SU-DHL-6 (cell line): ENCODE results near the gene PPT1.

Experiments
- H2AFZ ChIP-seq: fragments of 200-600 bp; sonication (generic); 2 replicates; pipeline ENCODE4 v1.6.1; 2014; ENCODE audit warnings: low read depth, mild to moderate bottlenecking, moderate library complexity, mixed read lengths, antibody characterized with exemption, low read length; ENCODE audit not compliant: severe bottlenecking
- H3F3A ChIP-seq: fragments of 200-600 bp; shearing (Covaris generic); 2 replicates; pipeline ENCODE4 v1.6.0; 2016; ENCODE audit warnings: antibody characterized with exemption, mild to moderate bottlenecking; ENCODE audit not compliant: insufficient read depth
- H3K27ac ChIP-seq: fragments of 200-600 bp; sonication (generic); 2 replicates; pipeline ENCODE4 v1.5.1; 2016; ENCODE audit warnings: low read depth, mild to moderate bottlenecking, low read length, moderate library complexity, mixed read lengths
- H3K27me3 ChIP-seq: fragments of 200-600 bp; sonication (generic), shearing (Covaris generic); 2 replicates; pipeline ENCODE4 v1.6.0; 2014; ENCODE audit warnings: mild to moderate bottlenecking, low read length
- H3K36me3 ChIP-seq: fragments of 200-600 bp; sonication (generic); 2 replicates; pipeline ENCODE4 v1.6.1; 2014; ENCODE audit warnings: mild to moderate bottlenecking, low read length, mixed read lengths
- H3K4me2 ChIP-seq: fragments of 300-600, 200-600 bp; shearing (Covaris generic), sonication (generic); 2 replicates; pipeline ENCODE4 v1.6.0; 2014; ENCODE audit warnings: low read length, low read depth, mild to moderate bottlenecking; ENCODE audit not compliant: poor library complexity, severe bottlenecking
- H3K4me3 ChIP-seq: fragments of 200-600 bp; sonication (generic); 2 replicates; pipeline ENCODE4 v1.5.1; 2014; ENCODE audit warnings: antibody characterized with exemption, low read length, mild to moderate bottlenecking, mixed read lengths; ENCODE audit not compliant: insufficient read depth, poor library complexity, severe bottlenecking
- H3K79me2 ChIP-seq: fragments of 200-600 bp; sonication (generic); 2 replicates; pipeline ENCODE4 v1.6.1; 2014; ENCODE audit warnings: mild to moderate bottlenecking, low read length, moderate library complexity; ENCODE audit not compliant: insufficient read depth
- H3K9ac ChIP-seq: fragments of 200-600 bp; sonication (generic); 2 replicates; pipeline ENCODE4 v1.7.0; 2014; ENCODE audit warnings: mild to moderate bottlenecking, low read length
- H3K9me2 ChIP-seq: fragments of 200-600 bp; sonication (generic); replicated peaks from 2 replicates; pipeline ENCODE4 v1.6.1; 2014; ENCODE audit warnings: low read length; ENCODE audit not compliant: insufficient read depth
- H3K9me3 ChIP-seq: fragments of 200-600 bp; sonication (generic); 2 replicates; pipeline ENCODE4 v1.6.1; 2014; ENCODE audit warnings: low read length, mixed read lengths; ENCODE audit not compliant: insufficient read depth
- H4K20me1 ChIP-seq: fragments of 200-600 bp; sonication (generic); 2 replicates; pipeline ENCODE4 v1.6.1; 2014; ENCODE audit warnings: low read depth, mild to moderate bottlenecking, antibody characterized with exemption, low read length, moderate library complexity, mixed read lengths
- EZH2phosphoT487 ChIP-seq: fragments of 200-600 bp; sonication (generic), shearing (Covaris generic); conservative IDR thresholded peaks from 2 replicates; pipeline ENCODE4 v1.6.1; 2018; ENCODE audit warnings: mild to moderate bottlenecking, antibody characterized with exemption, low read length, moderate library complexity, mixed read lengths
- TF ChIP-seq, protein P1 (sequence below): fragments of 200-600 bp; sonication (generic); IDR thresholded peaks from one replicate; pipeline ENCODE4 v1.5.1; 2017; ENCODE audit warnings: antibody characterized with exemption, mild to moderate bottlenecking, low read length, moderate library complexity; ENCODE audit not compliant: insufficient read depth, poor library complexity, severe bottlenecking

PPT1 gene

DNA sequence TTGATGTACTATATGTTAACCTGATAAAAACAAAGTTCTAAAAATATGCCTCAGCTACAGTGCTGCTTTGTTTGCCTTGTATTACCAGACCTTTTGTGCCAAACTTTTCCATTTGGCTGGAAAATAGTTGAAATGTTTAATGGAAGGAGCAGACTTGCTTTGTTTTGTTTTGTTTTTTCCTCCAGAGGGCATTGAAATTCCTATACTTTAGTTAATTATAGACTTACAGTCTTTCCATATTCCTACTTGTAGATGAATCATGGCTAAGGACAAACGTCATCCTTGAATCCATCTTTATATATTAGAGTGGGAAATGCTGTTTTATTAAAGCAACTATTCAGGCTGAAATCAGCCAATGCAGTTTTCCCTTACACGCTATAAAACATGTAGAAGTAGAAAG is 49.8 kb downstream of the PPT1 start:
- Histone ChIP-seq H3K4me3 (no peak overlapping the region), H3K4me2 (no peak overlapping the region), H3K27me3 (no peaks in the 10 kb centered on the region), H3K9ac (no peak overlapping the region), H3K36me3 (peaks cover 8% of the 10 kb centered on the region; the same call in 1 of the 2 replicates), H3K9me3 (no peaks in the 10 kb centered on the region), H3K79me2 (peaks cover 98% of the 10 kb centered on the region), H3F3A (peaks cover 6% of the 10 kb centered on the region; the same call in 1 of the 2 replicates), H4K20me1 (peaks cover 4% of the 10 kb centered on the region; the same call in 1 of the 2 replicates), H3K27ac (no peak overlapping the region), H2AFZ (no peak overlapping the region), H3K9me2 (no peaks in the 10 kb centered on the region)
- TF ChIP-seq EZH2phosphoT487: no peak
- TF ChIP-seq, protein P1, sequence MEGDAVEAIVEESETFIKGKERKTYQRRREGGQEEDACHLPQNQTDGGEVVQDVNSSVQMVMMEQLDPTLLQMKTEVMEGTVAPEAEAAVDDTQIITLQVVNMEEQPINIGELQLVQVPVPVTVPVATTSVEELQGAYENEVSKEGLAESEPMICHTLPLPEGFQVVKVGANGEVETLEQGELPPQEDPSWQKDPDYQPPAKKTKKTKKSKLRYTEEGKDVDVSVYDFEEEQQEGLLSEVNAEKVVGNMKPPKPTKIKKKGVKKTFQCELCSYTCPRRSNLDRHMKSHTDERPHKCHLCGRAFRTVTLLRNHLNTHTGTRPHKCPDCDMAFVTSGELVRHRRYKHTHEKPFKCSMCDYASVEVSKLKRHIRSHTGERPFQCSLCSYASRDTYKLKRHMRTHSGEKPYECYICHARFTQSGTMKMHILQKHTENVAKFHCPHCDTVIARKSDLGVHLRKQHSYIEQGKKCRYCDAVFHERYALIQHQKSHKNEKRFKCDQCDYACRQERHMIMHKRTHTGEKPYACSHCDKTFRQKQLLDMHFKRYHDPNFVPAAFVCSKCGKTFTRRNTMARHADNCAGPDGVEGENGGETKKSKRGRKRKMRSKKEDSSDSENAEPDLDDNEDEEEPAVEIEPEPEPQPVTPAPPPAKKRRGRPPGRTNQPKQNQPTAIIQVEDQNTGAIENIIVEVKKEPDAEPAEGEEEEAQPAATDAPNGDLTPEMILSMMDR: no peak

DNA sequence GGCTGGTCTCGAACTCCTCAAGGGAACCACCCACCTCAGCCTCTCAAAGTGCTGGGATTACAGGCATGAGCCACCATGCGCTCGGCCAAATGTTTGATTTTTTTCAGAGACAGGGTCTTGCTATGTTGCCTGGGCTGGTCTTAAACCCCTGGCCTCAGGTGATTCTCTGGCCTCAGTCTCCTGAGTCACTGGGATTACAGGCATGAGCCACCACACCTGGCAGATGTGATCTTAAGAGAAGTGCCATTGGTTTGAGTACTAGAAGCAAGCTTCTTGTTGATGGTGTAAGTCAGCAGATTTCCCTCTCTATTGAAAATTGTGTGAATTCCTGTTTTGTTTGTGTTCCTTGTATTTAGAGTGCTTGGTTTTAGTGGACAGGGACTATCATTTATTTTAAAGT is 51.3 kb downstream of the PPT1 start:
- Histone ChIP-seq H2AFZ (no peak overlapping the region), H3K4me3 (no peak overlapping the region), H3K79me2 (peaks cover 98% of the 10 kb centered on the region), H3K9ac (no peak overlapping the region), H3K9me3 (no peaks in the 10 kb centered on the region), H3K27me3 (no peaks in the 10 kb centered on the region), H3K27ac (no peak overlapping the region), H3F3A (peaks cover 6% of the 10 kb centered on the region; the same call in 1 of the 2 replicates), H4K20me1 (no peaks in the 10 kb centered on the region; the same call in 1 of the 2 replicates), H3K4me2 (no peak overlapping the region), H3K9me2 (no peaks in the 10 kb centered on the region), H3K36me3 (peaks cover 10% of the 10 kb centered on the region; the same call in 1 of the 2 replicates)
- TF ChIP-seq, protein P1: no peak
- TF ChIP-seq EZH2phosphoT487: no peak

DNA sequence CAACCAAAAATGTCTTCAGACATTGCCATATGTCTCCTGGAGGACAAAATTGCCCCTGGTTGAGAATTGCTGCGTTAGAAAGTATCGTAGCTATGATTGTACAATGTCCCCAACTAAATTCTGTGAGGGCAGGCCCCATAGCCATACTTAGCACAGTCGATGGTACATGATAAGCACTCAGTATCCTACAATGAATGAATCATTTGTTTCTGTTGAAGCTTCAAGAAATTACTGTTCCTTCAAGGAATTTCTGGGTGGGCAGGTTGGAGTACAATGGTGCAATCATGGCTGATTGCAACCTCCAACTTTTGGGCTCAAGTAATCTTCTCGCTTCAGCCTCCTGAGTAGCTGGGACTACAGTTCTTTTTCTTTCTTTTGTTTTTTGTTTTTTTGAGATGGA is 51.9 kb downstream of the PPT1 start:
- H3K36me3 ChIP-seq: peaks cover 10% of the 10 kb centered on the region; the same call in 1 of the 2 replicates
- no peak overlapping the region for H3K4me2 ChIP-seq
- no peaks in the 10 kb centered on the region for H3K27me3 ChIP-seq
- no peak overlapping the region for H3K27ac ChIP-seq
- peaks cover 94% of the 10 kb centered on the region for H3K79me2 ChIP-seq
- peaks cover 7% of the 10 kb centered on the region for H3F3A ChIP-seq
- H3K9ac ChIP-seq: no peak overlapping the region
- no peaks in the 10 kb centered on the region for H3K9me2 ChIP-seq
- no peak overlapping the region for H3K4me3 ChIP-seq
- TF ChIP-seq, protein P1: no peak
- TF ChIP-seq EZH2phosphoT487: no peak
- H4K20me1 ChIP-seq: no peaks in the 10 kb centered on the region; the same call in 1 of the 2 replicates
- no peaks in the 10 kb centered on the region for H3K9me3 ChIP-seq
- H2AFZ ChIP-seq: no peak overlapping the region
